ENCODE results near the gene TLE5.

GRCh38 chr19:3053780-3054179 is 8.5 kb downstream of the TLE5 start:
- TF ChIP-seq TAF1 (IDR thresholded peaks at IDR 0.05; ENCODE audit: borderline replicate concordance, insufficient read depth, low read length): no peak
- no peak for TF ChIP-seq POLR2AphosphoS5 (IDR thresholded peaks at IDR 0.05; ENCODE audit: low read depth, low read length)

Measured in PFSK-1 (cell line).